A172 (cell line): ENCODE measurements around the gene WFDC2. TPM values are rescaled to one million over a fixed set of nuclear protein-coding genes. Genes with fewer than 3 reads are reported as not detected.
A peak's percentile ranks its signal among the peaks of the same experiment; 100 is the strongest.

Experiments
- DNase-seq: peaks from one replicate; pipeline ENCODE4 v3.0.0-alpha.2; 2015; ENCODE audit warnings: low spot score
- total RNA-seq: library from RNA; depleted of rRNA; stranded (reverse); fragments of >200 nt; shearing (Covaris generic); gene quantifications from 2 replicates; pipeline ENCODE4 v1.2.3, GENCODE V29; 2014; rRNA removed

Gene WFDC2, protein sequence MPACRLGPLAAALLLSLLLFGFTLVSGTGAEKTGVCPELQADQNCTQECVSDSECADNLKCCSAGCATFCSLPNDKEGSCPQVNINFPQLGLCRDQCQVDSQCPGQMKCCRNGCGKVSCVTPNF
- total RNA-seq, result not detected in 2 replicates

DNA sequence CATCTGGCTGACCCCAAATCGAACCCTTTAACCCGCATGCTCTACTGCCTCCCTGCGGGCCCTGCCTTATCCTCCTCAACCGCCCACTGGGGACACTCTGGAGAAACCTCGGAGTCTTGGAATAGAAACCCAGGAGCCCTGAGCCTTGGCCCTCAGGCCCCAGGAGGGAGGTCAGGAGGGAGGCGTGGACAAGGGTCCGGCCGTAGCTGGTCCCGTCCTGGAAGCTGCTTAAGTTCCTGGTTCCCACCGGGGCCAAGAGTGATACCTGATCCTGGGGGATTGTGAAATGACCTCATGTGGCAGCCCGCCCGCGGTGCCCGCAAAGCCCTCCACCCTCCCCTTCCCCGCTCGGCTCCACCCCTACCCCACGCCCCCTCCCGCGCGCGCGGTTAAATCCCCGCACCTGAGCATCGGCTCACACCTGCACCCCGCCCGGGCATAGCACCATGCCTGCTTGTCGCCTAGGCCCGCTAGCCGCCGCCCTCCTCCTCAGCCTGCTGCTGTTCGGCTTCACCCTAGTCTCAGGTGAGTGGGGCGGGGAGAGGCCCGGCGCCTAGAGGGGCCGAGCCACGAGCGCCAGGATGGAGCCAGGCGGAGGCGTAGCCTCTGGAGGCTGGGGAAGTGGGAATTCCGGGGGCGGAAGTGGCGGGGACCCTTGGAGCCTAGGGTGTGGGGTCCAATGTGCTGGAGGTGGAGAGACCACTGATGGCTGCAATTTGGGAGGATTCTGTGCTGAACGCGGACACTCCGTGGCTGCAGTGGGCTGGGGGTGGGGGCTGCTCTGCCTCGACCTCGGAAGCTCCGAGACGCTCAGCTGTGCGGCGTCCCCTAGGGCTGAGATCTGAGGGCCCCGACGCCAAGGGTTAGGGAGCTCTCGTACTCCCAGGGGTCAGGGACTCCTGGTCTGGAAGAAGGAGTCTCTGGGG lies at the start of gene WFDC2:
Gene WFDC2 (plus strand): TSS at position 418 of the 926 bp plus-strand sequence. CDS start 29 bp downstream, at position 447.
- DNase-seq, result no peak

DNA sequence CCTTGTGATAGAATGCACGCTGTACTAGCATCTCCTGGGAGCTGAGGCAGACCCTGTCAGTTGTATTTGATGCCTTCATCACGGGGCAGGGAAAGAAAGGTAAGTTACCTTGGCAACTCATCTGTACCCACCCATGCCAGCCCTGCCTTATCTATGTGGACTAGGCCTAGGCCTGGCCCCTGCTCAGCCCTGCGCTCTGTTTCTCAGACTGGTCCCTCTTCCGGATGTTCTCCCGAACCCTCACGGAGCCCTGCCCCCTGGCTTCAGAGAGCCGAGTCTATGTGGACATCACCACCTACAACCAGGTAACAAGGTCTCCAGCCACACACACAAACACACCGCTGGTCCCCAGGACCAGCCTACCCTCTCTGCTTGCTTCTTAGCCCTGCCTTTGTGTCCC lies 49.4 kb upstream of the WFDC2 start:
- DNase-seq, result no peak

DNA sequence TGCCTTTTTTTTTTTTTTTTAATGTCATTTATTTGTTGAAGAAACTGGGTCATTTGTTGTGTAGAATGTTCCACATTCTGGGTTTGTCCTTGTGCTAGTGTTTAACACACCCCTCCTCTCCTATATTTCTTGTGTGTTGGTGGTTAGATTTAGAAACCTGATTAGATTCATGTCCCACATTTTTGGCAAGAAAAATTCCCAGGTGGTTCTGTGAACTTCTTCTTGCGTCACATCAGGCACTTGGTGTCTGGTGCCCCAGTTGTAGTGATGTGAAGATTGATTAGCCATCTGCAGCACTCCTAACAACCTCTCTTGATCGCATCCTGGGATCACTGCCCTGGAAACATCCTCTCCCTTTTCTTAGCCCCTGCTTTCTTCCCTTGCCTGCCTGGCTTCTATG lies 45.9 kb upstream of the WFDC2 start:
- no peak for DNase-seq

DNA sequence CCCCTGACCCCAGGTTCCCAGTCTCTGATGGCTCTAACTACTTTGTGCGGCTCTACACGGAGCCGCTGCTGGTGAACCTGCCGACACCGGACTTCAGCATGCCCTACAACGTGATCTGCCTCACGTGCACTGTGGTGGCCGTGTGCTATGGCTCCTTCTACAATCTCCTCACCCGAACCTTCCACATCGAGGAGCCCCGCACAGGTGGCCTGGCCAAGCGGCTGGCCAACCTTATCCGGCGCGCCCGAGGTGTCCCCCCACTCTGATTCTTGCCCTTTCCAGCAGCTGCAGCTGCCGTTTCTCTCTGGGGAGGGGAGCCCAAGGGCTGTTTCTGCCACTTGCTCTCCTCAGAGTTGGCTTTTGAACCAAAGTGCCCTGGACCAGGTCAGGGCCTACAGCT lies 44.0 kb upstream of the WFDC2 start:
- no peak for DNase-seq

DNA sequence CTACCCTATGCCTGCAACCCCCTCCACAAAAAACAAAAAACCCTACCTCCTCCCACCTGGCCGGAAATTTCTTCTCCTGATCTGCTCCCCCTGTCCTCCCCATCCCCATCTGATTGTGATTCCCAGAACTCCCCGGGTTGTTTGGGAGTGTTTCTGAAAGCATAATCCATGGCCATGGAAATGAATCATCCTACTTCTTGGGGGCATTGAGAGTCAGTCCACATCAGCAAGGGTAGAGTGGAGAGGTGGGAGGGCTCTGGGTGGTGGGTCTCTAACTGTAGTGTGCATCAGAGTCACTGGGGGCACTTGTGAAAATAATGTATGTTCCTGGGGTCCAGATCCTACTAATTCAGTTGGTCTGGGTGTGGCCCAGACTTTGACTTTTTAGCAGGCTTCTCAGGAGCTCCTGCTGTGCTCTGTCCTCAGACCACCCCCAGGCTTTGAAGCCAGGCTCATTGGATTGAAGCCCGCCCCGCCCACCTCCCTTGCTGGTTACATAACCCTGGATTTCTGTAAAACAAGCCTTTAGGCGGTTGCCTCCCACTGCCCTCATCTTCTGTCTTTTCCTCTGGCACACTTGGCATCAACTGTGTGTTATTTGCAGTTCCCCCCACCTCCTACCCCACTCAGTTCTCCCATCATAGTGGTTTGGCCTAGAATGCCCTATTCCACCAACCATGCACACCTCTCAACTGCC lies 43.1 kb upstream of the WFDC2 start:
- DNase-seq, result no peak

DNA sequence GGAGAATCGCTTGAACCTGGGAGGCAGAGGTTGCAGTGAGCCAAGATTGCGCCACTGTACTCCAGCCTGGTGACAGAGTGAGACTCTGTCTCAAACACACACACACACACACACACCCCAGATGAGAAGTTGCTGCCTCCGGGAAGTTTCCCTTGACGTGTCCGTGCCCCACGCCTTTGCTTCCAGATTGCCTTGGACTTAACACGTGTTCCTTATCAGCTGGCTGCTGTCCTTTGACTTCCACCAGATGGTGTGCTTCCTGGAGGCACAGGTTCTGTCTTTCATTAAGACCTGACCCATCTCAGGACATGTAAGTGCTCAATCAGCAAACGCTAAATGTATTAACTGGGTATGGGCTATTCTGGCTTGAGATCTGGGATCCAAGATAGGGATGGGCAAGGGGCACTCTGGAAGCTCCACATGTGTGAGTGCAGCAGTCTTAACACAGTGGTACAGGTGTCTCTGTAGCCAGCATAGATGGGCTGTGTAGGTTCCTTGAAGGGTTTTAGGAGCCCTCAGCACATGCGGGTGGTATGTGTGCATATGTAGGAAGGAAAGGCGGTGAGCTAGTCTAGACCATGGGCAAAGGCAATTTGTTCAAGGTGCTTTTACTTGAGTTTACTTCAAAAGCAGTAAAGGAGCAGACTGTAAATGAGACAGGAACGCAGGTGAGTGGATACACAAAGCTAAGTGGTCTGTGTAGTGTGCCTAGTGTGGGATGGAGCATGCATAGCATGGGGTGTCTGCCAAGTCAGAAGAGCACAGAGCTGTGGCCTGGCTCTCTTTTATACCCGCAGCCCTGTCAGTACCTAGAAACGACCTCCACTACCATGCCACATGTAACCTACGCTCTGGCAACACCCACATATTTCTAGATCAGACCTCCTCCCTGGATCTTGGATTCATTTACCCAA lies 42.1 kb upstream of the WFDC2 start:
- no peak for DNase-seq

DNA sequence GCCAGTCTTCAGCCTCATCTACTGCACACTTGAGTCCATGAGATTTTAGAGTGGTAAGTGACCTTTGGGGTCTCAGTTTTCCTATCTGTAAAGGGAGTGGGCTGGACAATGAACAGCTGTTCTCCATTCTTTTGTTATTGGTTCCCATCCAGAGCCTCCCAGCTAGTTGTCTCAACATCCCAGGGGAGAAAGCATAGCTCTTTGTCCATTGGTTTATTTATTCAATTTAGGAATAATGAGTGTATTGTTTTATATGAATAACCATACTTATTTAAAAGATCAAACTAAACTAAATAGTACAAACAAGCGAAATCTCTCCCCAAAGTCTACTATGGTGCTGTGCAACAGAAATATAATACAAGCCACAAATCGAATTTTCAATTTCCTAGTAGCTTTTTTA lies 39.9 kb upstream of the WFDC2 start:
- DNase-seq, result no peak

DNA sequence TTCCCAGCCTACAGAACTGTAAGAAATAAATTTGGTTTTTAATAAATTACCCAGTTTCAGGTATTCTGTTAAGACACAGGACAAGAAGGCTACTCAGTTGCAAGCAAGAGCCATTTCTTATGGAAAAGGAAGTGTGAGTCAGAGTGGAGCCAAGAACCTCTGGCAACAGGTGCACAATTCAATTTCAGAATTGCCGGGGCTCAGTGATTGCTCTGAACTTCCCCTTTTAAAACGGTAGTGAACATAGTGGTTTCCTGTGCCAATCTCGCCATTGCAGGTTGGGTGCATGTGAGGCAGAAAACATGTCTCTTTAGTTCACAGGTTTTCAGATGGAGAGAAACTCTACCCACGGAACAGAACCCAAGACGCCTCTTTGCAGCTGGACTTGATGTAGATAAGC lies 37.3 kb upstream of the WFDC2 start:
- DNase-seq, result no peak

DNA sequence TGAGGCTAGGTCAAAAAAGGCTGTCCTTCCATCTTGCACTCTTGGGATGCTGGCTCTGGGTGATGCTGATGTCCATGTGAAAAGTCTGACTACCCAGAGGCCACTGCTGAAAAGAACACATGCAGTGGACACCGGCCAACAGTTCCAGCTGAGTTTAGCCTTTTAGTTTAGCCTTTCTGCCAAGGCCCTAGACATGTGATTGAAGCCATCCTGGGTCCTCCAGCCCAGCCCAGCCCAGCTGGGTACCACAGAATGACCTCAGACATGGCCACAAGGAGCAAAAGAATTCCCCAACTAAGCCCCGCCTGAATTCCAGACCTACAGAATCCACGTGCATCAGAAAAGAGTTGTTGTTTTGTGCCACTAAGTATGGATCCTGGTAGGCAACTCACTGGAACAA lies 36.2 kb upstream of the WFDC2 start:
- DNase-seq, result peak; percentile 82

DNA sequence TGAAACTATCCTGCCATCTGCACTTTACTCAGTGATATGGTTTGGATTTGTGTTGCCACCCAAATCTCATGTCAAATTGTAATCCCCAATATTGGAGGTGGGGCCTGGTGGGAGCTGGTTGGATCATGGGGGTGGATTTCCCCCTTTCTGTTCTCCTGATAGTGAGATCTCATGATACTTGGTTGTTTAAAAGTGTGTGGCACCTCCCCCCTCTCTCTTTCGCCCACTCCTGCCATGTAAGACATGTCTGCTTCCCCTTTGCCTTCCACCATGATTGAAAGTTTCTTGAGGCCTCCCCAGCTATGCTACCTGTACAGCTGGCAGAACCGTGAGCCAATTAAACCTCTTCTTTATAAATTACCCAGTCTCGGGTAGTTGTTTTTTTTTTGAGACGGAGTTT lies 35.6 kb upstream of the WFDC2 start:
- no peak for DNase-seq

DNA sequence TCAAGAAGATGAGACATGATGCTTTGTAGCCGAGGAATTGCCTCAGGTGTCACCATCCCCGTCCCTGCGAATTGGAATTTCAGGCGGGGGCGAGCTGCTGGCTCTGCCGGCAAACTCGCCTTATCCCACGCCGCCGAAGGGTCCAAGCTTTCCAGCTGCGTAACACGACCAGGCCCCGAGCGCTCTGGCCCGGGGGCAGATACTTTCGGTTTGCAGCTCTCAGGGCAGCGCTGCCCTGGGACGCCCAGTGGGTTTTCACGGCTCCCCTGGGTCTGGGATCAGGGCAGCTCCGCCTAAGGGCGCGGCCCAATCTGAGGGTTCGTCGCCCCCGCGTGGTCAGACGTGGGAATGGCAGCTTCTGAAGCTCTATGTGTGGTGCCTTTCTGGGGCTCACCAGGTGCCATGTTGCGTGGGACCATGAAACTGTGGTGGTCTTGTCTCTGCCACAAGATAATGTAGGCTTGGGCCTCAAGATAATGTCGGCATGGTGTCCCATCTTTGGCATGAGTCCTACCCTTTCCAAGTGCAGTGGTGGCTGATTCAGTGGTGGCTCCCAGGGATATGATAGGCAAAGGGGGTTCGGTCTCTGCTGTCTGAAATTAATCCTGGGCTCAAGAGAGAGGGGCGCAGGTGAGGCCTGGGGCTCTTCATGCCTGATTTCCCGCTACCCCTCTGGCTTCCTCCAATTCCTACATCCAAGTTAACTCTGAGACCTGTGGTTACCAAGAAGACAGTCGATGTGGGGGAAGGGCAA lies 32.6 kb upstream of the WFDC2 start:
- peak; percentile 76 for DNase-seq

DNA sequence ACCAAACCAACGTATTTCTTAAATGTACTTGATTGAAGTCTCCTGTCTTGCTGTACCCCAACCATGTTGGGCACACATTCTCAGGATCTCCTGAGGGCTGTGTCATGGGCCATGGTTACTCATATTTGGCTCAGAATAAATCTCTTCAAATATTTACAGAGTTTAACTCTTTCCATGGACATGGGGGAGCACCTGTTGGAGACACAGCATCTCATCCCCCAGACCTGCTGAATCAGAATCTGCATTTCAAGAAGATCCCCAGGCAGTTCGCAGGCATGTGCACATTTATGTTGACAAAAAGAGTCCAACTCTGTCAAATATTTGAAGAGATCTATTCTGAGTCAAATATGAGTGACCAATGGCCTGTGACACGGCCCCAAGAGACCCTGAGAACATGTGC lies 29.1 kb upstream of the WFDC2 start:
- no peak for DNase-seq

DNA sequence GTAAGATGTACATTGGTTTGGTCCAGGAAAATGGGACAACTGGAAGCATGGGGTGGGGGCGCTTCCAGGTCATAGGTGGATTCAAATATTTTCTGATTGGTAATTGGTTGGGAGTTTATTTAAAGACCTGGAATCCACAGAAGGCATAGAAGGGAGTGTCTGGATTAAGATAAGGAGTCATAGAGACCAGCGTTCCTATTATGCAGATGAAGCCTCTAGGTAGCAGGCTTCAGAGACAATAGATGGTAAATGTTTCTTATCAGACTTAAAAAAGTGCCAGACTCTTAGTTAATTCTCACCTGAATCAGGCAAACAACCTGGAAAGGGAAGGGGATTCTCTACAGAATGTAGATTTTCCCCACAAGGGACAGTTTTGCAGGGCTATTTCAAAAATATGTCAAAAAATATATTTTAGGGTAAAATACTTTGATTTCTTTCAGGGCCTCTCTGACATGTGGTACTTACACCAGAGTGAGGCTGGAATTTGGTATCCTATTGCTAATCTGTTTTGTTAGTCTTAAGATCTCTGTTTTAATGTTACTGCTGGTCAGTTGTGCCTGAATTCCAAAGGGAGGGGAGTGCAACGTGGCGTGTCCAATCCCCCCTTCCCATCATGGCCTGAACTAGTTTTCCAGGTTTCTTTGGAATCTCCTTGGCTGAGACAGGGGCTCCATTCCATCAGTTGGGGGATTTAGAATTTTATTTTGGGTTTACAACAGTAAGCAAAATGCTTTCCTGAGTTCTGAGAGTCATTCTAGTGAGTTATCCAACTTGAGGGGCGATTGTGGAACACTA lies 28.5 kb upstream of the WFDC2 start:
- no peak for DNase-seq

DNA sequence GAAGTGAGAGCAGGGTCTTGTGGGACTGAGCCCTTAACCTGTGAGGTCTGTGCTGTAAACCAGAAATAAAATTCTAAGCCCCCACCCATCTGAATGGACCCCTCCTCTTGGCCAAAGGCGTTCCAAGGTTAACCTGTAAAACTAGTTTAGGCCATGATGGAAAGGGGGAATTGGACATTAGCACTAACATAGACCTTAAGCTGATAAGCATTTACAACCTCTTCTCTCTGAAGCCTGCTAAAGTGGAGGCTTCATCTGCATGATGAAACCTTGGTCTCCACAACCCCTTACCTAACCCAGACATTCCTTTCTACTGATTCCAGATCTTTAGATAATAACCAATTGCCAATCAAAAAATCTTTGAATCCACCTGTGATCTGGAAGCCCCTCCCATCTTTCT lies 27.8 kb upstream of the WFDC2 start:
- DNase-seq, result no peak

DNA sequence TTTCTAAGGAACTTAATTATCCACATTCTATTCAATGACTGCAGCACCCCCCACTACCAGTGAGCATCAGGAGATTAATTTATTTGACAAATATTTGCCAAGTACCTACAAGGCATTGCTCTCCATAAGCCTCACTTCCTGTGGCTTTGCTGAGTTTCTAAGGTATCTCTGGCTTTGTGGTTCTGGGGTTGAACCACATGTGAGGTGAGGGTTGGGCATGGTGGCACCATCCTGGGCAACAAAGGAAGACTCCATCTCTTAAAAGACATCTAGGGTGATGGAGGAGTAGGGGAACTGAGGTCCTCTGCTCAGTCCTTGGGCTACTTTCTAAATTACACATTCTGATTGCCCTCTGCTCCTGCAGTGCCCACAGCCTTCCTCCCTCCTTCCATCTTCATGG lies 25.5 kb upstream of the WFDC2 start:
- no peak for DNase-seq

DNA sequence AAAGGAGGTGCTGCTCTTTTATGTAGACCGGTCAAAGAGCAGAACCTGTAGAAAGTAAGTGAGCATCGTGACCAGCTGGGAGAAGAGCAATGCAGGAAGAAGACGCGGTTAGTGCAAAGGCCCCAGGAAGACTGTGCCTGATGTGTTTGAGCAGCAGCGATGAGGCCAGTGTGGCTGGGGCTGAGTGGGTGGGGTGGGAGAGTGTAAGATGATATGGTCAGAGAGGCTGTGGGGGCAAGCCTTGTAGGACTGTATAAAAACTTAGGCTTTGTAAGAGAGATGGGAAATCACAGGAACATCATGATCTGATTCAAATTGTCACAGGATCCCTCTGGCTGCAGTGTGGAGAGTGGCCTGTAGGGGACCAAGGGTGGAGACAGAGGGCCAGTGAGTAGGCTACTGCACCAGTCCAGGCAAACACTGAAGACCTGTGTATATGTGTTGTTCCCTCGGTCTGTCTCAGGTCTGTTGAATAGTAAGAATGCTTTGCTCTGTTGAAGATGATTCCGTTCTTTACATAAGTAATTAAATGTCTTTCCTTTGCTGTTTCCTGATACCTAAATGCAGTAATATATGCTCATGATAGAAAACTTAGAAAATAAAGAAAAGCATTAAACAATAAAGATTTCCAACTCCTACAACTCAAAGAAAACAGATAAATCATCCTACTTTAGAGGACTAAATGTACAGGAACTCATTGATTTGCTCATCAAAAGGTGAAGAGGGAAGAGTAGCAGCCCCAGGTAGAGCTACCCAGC lies 23.6 kb upstream of the WFDC2 start:
- DNase-seq, result peak; percentile 36

DNA sequence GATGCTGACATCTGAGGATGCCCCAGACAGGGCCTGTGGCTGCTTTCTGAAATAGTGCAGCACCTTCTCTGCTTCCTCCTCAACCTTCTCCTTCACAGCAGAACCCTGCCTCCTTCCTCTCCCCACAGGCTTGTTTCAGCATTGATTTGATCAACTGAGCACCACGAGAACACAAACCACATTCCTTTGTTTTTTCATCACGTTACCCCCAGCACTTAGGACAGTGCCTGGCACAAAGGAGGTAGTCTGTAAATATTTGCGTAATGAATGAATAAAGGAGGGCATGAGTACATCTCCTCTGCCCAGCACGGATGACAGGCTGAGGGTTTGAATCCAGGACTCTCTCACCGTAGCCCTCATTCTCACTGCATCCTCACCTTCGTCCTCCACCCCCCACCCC lies 21.3 kb upstream of the WFDC2 start:
- no peak for DNase-seq

DNA sequence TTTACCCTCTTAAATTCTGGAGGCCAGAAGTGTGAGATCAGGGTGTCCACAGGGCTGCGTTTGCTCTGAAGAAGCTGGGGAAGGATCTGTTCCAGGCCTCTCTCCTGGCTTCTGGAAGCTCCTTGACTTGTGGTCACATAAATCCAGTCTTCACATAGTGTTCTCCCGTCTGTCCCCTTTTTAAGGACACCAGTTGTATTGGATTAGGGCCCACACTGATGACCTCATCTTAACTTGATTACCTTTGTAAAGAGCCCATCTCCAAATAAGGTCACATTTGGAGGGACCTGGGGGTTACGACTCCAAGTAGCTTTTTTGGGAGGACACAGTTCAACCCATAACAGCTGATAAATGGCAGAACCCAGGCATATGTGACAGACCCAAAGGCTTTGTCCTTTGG lies 20.0 kb upstream of the WFDC2 start:
- no peak for DNase-seq

DNA sequence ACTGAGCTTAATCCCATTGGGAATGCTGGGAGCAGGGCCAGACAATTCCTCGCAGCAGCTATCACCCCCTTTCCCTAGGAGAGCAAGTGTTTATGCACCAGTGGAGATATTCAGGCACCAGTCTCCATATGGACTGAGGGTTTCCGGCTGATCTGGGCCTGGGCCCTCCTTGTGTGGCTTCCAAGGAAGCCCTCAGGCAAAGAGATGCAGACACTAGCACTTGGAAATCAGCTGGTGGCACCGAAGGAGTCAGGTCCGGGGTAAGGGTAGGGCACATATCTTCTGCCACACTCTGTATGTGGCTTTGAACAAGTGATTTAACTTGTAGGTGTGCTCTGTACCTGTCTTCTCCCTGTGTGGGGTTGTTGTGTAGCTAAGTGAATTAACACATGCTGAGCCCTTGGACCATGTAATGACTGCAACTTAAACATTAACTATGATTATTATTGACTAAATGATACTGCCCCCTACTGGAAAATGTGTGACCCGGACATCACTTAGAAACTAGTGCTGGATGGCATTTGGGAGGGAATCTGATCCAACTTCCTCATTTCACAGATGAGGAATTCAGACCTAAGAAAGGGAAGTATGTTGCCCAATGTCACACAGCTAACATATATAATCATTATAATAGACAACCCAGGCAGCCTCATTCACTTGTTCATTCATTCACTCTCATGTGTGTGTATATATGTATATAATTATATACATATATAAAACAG lies 19.3 kb upstream of the WFDC2 start:
- peak; percentile 30 for DNase-seq
